ENCODE results near the gene KIF18A. TPM values are rescaled to one million over a fixed set of nuclear protein-coding genes. Genes with fewer than 3 reads are reported as not detected.
A peak's percentile ranks its signal among the peaks of the same experiment; 100 is the strongest.

The KIF18A gene
- total and polyA plus RNA-seq, 2 experiments from 2014 or later: 3.2 to 6.3 TPM

DNA sequence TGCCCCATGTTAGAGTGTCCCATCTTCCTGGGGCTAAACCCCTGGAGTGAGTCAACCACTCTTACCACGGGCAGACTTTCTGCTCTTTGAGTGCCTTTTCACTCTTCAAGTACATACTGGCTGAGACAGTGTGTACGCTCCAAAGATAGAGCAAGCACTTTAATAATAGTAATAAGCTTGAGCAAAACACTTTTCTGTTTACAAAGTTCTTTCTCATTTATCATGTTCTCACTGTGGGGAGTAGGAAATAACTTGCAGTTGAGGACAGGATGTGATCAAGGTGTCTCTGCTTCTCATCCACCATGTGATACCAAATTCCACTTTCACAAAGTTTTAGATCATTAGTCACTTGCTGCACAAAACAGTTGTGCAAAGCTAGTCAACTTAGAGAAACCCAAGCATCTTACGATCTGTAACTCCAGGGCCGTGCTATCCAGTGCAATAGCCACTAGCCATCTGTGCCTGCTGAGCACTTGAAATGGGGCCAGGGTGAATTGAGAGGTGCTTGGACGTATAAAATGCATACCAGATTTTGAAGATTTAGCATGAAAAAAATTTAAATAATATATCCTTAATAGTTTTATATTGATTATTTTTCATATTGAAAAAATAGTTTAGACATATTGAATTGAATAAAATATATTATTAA is 135.3 kb downstream of the KIF18A start:
- peak; percentile 5 for DNase-seq (ENCODE audit: low spot score)
- no peaks in the 10 kb centered on the region for H3K9me2 ChIP-seq (replicated peaks; ENCODE audit: insufficient read depth)
- no peak overlapping the region for H3K4me2 ChIP-seq
- H3K36me3 ChIP-seq (replicated peaks; ENCODE audit: insufficient read depth, low read depth): no peaks in the 10 kb centered on the region
- no peaks in the 10 kb centered on the region for H3K79me2 ChIP-seq
- 82% methylated on average over 5 of the region's 5 CpGs for WGBS (ENCODE audit: low lambda C conversion rate, missing lambda C conversion rate)
- no peak overlapping the region for H3K4me3 ChIP-seq
- H3K27ac ChIP-seq: no peak overlapping the region
- no peak overlapping the region for H2AFZ ChIP-seq
- no peak for TF ChIP-seq CTCF (IDR thresholded peaks at IDR 0.05; ENCODE audit: poor library complexity)
- TF ChIP-seq EZH2 (IDR thresholded peaks at IDR 0.05; ENCODE audit: borderline replicate concordance): no peak
- no peak for TF ChIP-seq EZH2phosphoT487 (IDR thresholded peaks at IDR 0.05; ENCODE audit: low read depth, severe bottlenecking, unreplicated experiment)
- H3K4me1 ChIP-seq (ENCODE audit: insufficient read depth): no peaks in the 10 kb centered on the region
- no peaks in the 10 kb centered on the region for H3K9me3 ChIP-seq (ENCODE audit: low read depth)
- H3K27me3 ChIP-seq: no peaks in the 10 kb centered on the region
- no peaks in the 10 kb centered on the region for H4K20me1 ChIP-seq (ENCODE audit: insufficient read depth, poor library complexity, severe bottlenecking)

- no peak overlapping the region for H3K27ac ChIP-seq
- H3K36me3 ChIP-seq (replicated peaks; ENCODE audit: insufficient read depth, low read depth): no peaks in the 10 kb centered on the region
- H2AFZ ChIP-seq: no peak overlapping the region
- no peaks in the 10 kb centered on the region for H3K4me1 ChIP-seq (ENCODE audit: insufficient read depth)
- H3K9me2 ChIP-seq (replicated peaks; ENCODE audit: insufficient read depth): no peaks in the 10 kb centered on the region
- no peak overlapping the region for H3K4me3 ChIP-seq
- no peaks in the 10 kb centered on the region for H3K79me2 ChIP-seq
- no peaks in the 10 kb centered on the region for H4K20me1 ChIP-seq (ENCODE audit: insufficient read depth, poor library complexity, severe bottlenecking)
- 86% methylated on average over 3 of the region's 3 CpGs for WGBS (ENCODE audit: low lambda C conversion rate, missing lambda C conversion rate)
- TF ChIP-seq EZH2phosphoT487 (IDR thresholded peaks at IDR 0.05; ENCODE audit: low read depth, severe bottlenecking, unreplicated experiment): no peak
- no peak for TF ChIP-seq EZH2 (IDR thresholded peaks at IDR 0.05; ENCODE audit: borderline replicate concordance)
- TF ChIP-seq CTCF (IDR thresholded peaks at IDR 0.05; ENCODE audit: poor library complexity): no peak
- no peaks in the 10 kb centered on the region for H3K27me3 ChIP-seq
- no peaks in the 10 kb centered on the region for H3K9me3 ChIP-seq (ENCODE audit: low read depth)
- DNase-seq (ENCODE audit: low spot score): no peak
- H3K4me2 ChIP-seq: no peak overlapping the region
These were observed 136.8 kb downstream of the KIF18A start for GRCh38 chr11:27971171-27971570.

MicroRNAs encoded within 50 kb of the gene (microRNA counts, 767-probe panel; counts per million panel counts)
- not detected for microRNA hsa-miR-610

Small RNAs within 50 kb of the gene (microRNA-seq; reads per million reads assigned to microRNA genes)
- not detected for gene MIR610

Small RNAs within 50 kb of the gene (small RNA-seq; reads per million reads assigned to genes)
- gene AC023206.1 (not detected), gene MIR610 (not detected)

Other genes starting within 250 kb of the KIF18A start
- gene METTL15, start 232 bp upstream of the KIF18A start, total RNA-seq: 20.3 and 23.2 TPM in 2 replicates
- gene METTL15, start 232 bp upstream of the KIF18A start, polyA plus RNA-seq: 9.3 and 10.6 TPM in 2 replicates